Lung (tissue), 12 donors: ENCODE measurements around the gene ATXN1. TPM values are rescaled to one million over a fixed set of nuclear protein-coding genes. Genes with fewer than 3 reads are reported as not detected.

Experiments
- ATAC-seq: fragments of 200-7000 bp; cut with Tn5 transposase; one replicate; pipeline ENCODE4 v1.9.1; 2020; ENCODE audit warnings: moderate number of reproducible peaks; ENCODE audit not compliant: insufficient read depth, low FRiP score
- DNase-seq, 3 donors: peaks; one replicate each; pipeline ENCODE4 v3.0.0-alpha.2; 2013 to 2017
- H3K27ac ChIP-seq, 2 donors: one replicate each; pipeline ENCODE4 v1.5.1; 2013; ENCODE audit warnings: mild to moderate bottlenecking in 2 of 2, moderate library complexity in 2 of 2, control low read depth in 1 of 2, inconsistent platforms in 1 of 2, low read depth in 1 of 2, low read length in 1 of 2
- H3K27me3 ChIP-seq, 3 donors: one replicate each; pipeline ENCODE4 v1.5.1; 2013; ENCODE audit warnings: low read length in 2 of 3; ENCODE audit not compliant: control insufficient read depth in 3 of 3, insufficient read depth in 3 of 3
- H3K36me3 ChIP-seq, 4 donors: one replicate each; pipeline ENCODE4 v1.5.1; 2013; ENCODE audit warnings: low read length in 4 of 4, mild to moderate bottlenecking in 1 of 4, moderate library complexity in 1 of 4; ENCODE audit not compliant: control insufficient read depth in 4 of 4, insufficient read depth in 4 of 4
- H3K4me1 ChIP-seq, 5 donors: one replicate each; pipeline ENCODE4 v1.5.1; 2013; ENCODE audit warnings: low read length in 5 of 5, mild to moderate bottlenecking in 2 of 5, moderate library complexity in 1 of 5; ENCODE audit not compliant: control insufficient read depth in 5 of 5, insufficient read depth in 5 of 5
- H3K4me3 ChIP-seq: one replicate; pipeline ENCODE4 v1.5.1; 2013; ENCODE audit warnings: mild to moderate bottlenecking, control low read depth, moderate library complexity
- H3K9ac ChIP-seq, 2 donors: one replicate each; pipeline ENCODE4 v1.5.1; 2013; ENCODE audit warnings: low read length in 2 of 2, control low read depth in 1 of 2; ENCODE audit not compliant: insufficient read depth in 1 of 2
- H3K9me3 ChIP-seq, 4 donors: one replicate each; pipeline ENCODE4 v1.5.1; 2013; ENCODE audit warnings: low read length in 3 of 4, mild to moderate bottlenecking in 1 of 4, moderate library complexity in 1 of 4; ENCODE audit not compliant: control insufficient read depth in 4 of 4, insufficient read depth in 3 of 4
- WGBS, 2 donors: extraction: QIAGEN DNeasy Blood & Tissue Kit; methylation state at CpG; one replicate each; pipeline ENCODE4 v1.1.7; 2013; 5-methylcytosine and 5-hydroxymethylcytosine counted together
- polyA plus RNA-seq, 2 donors: library from polyadenylated mRNA; stranded (reverse); fragments of 200-250 nt; gene quantifications; one replicate each; pipeline ENCODE4 v1.2.1, GENCODE V29; 2013
- total RNA-seq, 2 donors: library from RNA; depleted of rRNA in 1 of 2; stranded (reverse); fragments of >200 nt in 1 of 2; gene quantifications; one replicate each; pipeline ENCODE4 v1.2.1, GENCODE V29; 2014 to 2021
- TF ChIP-seq, protein P1 (sequence below): IDR thresholded peaks from 2 replicates; pipeline ENCODE4 v1.5.1; 2012; ENCODE audit warnings: mild to moderate bottlenecking; ENCODE audit errors: control extremely low read depth, extremely low read depth
- donor health status: control.
- donor health status: control.
- donor health status: Bipolar disorder and iron deficiency.
- donor health status: healthy.
- donor health status: DM: yes; HTN: yes; CAD: no.

ATXN1 gene
- total and polyA plus RNA-seq, 4 donors, result 9.7 to 108 (median 34.9) TPM

GRCh38 chr6:16432075-16433032 lies 328.9 kb downstream of the ATXN1 start:
- peaks cover 5 to 51% (median 25%) of the 10 kb centered on the region in 5 donors for H3K4me1 ChIP-seq
- no peak overlapping the region for H3K9ac ChIP-seq
- H3K36me3 ChIP-seq, result no peaks in the 10 kb centered on the region
- TF ChIP-seq, protein P1, sequence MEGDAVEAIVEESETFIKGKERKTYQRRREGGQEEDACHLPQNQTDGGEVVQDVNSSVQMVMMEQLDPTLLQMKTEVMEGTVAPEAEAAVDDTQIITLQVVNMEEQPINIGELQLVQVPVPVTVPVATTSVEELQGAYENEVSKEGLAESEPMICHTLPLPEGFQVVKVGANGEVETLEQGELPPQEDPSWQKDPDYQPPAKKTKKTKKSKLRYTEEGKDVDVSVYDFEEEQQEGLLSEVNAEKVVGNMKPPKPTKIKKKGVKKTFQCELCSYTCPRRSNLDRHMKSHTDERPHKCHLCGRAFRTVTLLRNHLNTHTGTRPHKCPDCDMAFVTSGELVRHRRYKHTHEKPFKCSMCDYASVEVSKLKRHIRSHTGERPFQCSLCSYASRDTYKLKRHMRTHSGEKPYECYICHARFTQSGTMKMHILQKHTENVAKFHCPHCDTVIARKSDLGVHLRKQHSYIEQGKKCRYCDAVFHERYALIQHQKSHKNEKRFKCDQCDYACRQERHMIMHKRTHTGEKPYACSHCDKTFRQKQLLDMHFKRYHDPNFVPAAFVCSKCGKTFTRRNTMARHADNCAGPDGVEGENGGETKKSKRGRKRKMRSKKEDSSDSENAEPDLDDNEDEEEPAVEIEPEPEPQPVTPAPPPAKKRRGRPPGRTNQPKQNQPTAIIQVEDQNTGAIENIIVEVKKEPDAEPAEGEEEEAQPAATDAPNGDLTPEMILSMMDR, result no peak
- H3K27me3 ChIP-seq, result no peaks in the 10 kb centered on the region
- WGBS, 2 donors, result 66 to 77% methylated on average over 6 of the region's 6 CpGs
- ATAC-seq (no peak), DNase-seq (peak; percentile 83 to 96 (median 92))
- H3K4me3 ChIP-seq, result no peak overlapping the region
- H3K9me3 ChIP-seq, result peaks cover 0 to 2% (median 0%) of the 10 kb centered on the region in 4 donors
- no peak overlapping the region for H3K27ac ChIP-seq

DNA sequence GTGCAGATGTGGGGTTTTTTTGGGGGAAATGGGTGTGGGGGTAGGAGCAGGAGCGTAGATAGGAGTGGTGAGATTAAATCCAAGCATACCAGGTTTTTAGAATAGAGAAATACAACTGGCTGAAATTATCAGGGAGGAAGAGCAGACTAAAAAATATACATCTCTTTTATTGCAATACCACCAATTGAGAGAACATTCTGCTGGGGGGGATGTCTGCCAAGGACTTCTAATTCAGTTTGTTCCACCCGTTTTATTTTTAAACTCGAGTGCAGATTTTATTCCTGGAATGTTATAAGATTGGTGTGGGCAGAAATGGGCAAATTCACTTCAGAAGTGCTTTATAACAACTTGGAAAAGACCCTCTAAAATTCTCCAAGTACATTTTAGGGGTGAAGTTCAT lies 330.2 kb downstream of the ATXN1 start:
- ATAC-seq (no peak), DNase-seq (no peak)
- Histone ChIP-seq H3K4me1 (peaks cover 3 to 51% (median 25%) of the 10 kb centered on the region in 5 donors), H3K9me3 (no peaks in the 10 kb centered on the region), H3K4me3 (no peak overlapping the region), H3K27me3 (no peaks in the 10 kb centered on the region), H3K36me3 (peaks cover 0 to 3% (median 0%) of the 10 kb centered on the region in 4 donors), H3K27ac (no peak overlapping the region), H3K9ac (no peak overlapping the region)
- TF ChIP-seq, protein P1, result no peak
- 73 to 86% methylated on average over 3 of the region's 3 CpGs for WGBS, 2 donors

DNA sequence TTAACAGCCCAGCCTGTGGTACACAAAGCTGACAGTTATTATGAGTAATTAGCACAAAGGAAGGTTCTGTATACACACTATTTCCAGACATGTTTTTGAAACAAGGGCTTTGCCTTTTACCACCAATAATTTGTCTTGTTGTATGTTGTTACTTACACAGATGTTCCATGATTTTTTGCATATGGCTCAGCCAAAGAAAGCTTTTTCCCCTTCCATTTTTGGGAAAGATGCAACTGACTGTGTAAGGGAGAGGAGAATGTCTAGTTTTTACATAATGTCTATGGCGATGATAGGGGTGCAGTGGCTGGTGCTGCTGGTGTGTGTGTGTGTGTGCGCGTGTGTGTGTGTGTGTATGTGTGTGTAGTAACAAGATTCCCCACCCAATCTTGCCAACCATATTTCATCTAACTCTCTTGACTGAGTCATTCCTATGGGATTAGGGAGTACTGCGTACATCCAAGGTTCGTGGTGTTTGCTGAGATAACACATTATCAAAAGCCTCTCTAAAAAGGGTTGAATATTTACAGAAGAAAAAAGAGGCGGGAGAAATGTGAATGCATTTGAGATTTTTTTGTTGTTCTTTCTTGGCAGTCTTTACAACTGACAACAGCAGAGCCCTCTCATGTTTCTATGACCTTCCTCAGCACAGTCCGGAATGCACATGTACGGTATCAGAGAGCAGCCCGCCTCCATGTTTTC lies 330.7 kb downstream of the ATXN1 start:
- Histone ChIP-seq H3K4me3 (no peak overlapping the region), H3K9me3 (no peaks in the 10 kb centered on the region), H3K36me3 (peaks cover 0 to 3% (median 0%) of the 10 kb centered on the region in 4 donors), H3K27me3 (no peaks in the 10 kb centered on the region), H3K27ac (no peak overlapping the region), H3K9ac (no peak overlapping the region), H3K4me1 (peaks cover 3 to 51% (median 25%) of the 10 kb centered on the region in 5 donors)
- 72 to 75% methylated on average over 9 of the region's 9 CpGs for WGBS, 2 donors
- TF ChIP-seq, protein P1, result no peak
- peak; percentile 39 to 85 (median 85) for DNase-seq
- no peak for ATAC-seq
